Fibroblast of the aortic adventitia (primary cell): ENCODE data around the gene CD40LG. TPM values are rescaled to one million over a fixed set of nuclear protein-coding genes. Genes with fewer than 3 reads are reported as not detected.

Source experiments
- DNase-seq: peaks from one replicate; pipeline ENCODE4 v3.0.0-alpha.2; 2010; ENCODE audit warnings: low read depth
- H3K4me3 ChIP-seq: 2 replicates; pipeline ENCODE4 v1.5.1; 2011; ENCODE audit warnings: low read depth, mild to moderate bottlenecking, control low read depth, low read length, moderate library complexity
- total RNA-seq: library from RNA; depleted of rRNA; stranded (reverse); fragments of >200 nt; gene quantifications from 2 replicates; pipeline ENCODE4 v1.2.3, GENCODE V29; 2012; ENCODE audit warnings: low replicate concordance
- TF ChIP-seq, protein P1 (sequence below): IDR thresholded peaks from 2 replicates; pipeline ENCODE4 v1.5.1; 2011; ENCODE audit warnings: mild to moderate bottlenecking, low read length, control low read depth, inconsistent platforms; ENCODE audit not compliant: insufficient read depth

Gene CD40LG
- total RNA-seq: not detected in 2 replicates

DNA sequence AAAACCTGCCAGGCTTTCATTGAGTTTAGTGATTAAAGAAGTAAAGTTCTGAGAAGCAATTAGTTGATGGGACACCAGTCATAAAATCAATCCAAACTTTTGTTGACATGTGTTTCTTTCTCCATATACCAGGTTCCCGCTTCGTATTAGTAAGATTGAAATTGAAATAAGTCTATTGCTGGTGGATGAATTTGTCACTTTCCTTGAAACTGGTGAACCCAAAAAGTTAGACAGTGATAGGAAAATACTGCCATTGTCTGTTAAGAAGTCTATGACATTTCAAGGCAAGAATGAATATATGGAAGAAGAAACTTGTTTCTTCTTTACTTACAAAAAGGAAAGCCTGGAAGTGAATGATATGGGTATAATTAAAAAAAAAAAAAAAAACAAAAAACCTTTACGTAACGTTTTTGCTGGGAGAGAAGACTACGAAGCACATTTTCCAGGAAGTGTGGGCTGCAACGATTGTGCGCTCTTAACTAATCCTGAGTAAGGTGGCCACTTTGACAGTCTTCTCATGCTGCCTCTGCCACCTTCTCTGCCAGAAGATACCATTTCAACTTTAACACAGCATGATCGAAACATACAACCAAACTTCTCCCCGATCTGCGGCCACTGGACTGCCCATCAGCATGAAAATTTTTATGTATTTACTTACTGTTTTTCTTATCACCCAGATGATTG is at the start of gene CD40LG:
Gene CD40LG, plus strand, starts transcription at position 482 of the 684 bp plus-strand sequence. Its CDS starts 91 bp downstream, at position 573.
- no peak within 1 kb of the TSS for H3K4me3 ChIP-seq
- DNase-seq: no peak
- TF ChIP-seq, protein P1, sequence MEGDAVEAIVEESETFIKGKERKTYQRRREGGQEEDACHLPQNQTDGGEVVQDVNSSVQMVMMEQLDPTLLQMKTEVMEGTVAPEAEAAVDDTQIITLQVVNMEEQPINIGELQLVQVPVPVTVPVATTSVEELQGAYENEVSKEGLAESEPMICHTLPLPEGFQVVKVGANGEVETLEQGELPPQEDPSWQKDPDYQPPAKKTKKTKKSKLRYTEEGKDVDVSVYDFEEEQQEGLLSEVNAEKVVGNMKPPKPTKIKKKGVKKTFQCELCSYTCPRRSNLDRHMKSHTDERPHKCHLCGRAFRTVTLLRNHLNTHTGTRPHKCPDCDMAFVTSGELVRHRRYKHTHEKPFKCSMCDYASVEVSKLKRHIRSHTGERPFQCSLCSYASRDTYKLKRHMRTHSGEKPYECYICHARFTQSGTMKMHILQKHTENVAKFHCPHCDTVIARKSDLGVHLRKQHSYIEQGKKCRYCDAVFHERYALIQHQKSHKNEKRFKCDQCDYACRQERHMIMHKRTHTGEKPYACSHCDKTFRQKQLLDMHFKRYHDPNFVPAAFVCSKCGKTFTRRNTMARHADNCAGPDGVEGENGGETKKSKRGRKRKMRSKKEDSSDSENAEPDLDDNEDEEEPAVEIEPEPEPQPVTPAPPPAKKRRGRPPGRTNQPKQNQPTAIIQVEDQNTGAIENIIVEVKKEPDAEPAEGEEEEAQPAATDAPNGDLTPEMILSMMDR: no peak

DNA sequence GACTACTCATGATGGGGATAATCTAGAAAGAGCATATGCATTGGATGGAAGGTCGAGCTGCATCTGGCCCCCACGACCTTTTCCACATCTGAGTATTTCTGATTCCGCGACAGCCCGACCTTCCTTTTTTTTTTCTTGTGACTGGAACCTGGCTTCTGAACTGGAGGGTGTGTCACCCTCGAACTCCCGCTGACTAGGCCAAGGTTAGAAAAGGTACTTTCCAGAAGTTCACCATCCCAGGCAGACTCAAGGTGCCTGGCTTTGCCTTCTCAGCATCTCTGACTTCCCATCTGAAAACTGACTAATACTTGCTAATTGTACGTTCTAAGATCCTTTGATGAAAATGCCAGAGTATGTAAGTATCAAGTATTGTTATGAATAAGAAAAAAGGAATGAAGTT is 49.3 kb upstream of the CD40LG start:
- no peak overlapping the region for H3K4me3 ChIP-seq
- TF ChIP-seq, protein P1: no peak
- no peak for DNase-seq

DNA sequence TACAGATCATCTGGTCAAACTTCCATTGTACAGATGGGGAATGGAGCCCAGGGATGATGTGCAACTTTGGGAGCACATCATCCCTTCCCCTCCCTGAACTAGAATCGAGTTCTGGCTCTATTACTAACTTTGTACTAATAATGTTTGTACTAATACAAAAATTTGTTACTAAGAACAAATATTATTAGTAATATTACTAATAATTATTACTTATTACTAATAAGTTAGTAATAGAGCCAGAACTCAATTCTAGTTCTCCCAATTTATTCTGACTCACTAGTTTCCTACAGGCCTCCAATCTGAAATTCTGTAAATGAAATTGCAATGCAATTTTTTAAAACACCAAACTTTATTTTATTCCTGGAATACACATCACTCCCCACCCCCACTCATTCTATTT is 47.9 kb upstream of the CD40LG start:
- no peak for DNase-seq
- TF ChIP-seq, protein P1: no peak
- no peak overlapping the region for H3K4me3 ChIP-seq

DNA sequence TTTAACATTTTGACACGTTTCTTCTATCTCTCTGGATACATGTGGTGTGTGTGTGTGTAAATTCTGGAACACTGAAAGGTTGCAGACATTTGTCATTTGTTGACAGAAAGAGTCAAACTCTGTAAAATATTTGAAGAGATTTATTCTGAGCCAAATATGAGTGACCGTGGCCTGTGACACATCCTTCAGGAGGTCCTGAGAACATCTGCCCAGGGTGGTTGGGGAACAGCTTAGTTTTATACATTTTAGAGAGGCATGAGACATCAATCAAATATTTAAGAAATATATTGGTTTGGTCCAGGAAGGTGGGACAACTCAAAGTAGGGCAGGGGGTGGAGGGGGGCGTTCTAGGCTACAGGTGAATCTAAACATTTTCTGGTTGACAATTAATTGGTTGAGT is 40.7 kb upstream of the CD40LG start:
- no peak overlapping the region for H3K4me3 ChIP-seq
- DNase-seq: no peak
- TF ChIP-seq, protein P1: no peak

DNA sequence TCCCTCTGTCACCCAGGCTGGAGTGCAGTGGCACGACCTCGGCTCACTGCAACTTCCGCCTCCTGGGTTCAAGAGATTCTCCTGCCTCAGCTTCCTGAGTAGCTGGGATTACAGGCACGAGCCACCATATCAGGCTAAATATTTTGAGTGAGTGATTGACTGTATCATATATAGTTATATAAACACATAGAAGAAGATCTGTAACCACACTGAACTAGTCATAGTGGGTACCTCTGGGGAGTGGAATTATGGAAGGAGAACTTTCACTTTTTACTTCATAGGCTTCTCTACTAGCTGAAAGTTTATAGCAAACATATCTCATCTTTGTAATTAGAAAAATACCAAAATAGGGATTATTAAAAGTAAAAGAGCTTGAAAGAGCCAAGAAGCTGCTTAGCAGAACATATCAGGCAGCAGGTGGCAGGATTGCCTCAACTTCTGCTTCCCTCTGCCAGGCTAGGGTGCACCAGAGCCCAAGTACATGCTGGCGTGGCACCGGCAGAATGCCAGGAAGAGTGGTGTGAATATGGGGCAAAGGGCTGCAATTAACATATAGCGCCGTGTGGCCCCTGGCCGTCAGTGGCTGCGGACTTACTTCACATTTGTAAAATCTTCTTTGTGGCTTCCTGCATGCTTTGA is 39.5 kb upstream of the CD40LG start:
- no peak overlapping the region for H3K4me3 ChIP-seq
- TF ChIP-seq, protein P1: peak; percentile 27
- DNase-seq: peak; percentile 30

DNA sequence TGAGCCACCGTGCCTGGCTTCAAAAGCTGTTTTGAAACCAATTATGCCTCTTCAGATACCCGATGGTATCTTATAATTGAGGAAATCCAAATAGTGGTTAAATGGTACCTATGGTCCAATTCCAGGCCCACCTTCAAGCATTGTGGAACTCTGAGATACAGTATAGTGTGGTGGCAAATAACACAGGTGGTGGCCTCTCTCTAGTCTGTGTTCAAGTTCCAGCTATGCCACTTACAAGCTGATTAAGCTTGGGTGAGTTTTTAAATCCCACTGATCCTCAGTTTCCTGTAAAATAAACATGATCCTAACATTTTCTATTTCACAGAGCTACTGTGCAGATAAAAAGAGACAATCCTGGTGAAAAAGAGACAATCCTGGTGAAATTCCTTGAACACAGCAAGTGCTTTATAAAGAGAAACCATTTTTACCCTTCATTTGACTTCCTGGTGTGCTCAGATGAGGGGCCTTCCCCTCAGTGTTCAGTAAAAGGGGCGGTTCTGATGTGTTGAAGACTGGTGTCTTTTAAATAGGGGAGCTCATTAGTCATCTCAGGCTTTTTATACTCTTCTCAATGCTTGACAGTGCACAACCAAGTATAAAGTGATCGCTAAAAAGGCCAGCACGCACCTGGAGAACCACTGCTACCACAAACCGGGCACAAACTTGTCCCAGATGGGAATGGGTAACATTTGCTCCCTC is 30.8 kb upstream of the CD40LG start:
- no peak for DNase-seq
- H3K4me3 ChIP-seq: no peak overlapping the region
- TF ChIP-seq, protein P1: no peak
